Prostate gland (tissue), 2 donors: ENCODE results near the gene OLFML2B. TPM values are rescaled to one million over a fixed set of nuclear protein-coding genes. Genes with fewer than 3 reads are reported as not detected.
"Not testable (repeated sequence)": the region's sequence is repeated elsewhere in the genome, so short reads cannot be mapped to it uniquely, and the experiment has no call there.

Source experiments
- DNase-seq: peaks from one replicate; pipeline ENCODE4 v3.0.0-alpha.2; 2019; ENCODE audit warnings: low spot score
- H3K27ac ChIP-seq, 2 donors: fragments of 200-600 bp; sonication (generic); 2 replicates each; pipeline ENCODE4 v1.5.1; 2017 to 2019
- H3K27me3 ChIP-seq: fragments of 200-600 bp; sonication (generic); replicated peaks from 2 replicates; pipeline ENCODE4 v1.5.1; 2019; ENCODE audit not compliant: insufficient read depth
- H3K36me3 ChIP-seq, 2 donors: fragments of 200-600 bp; sonication (generic); 1 replicate in 1 of 2; 2 replicates in 1 of 2; pipeline versions ENCODE4 v1.5.1 to v1.8.1; 2017 to 2019
- H3K4me1 ChIP-seq: fragments of 200-600 bp; sonication (generic); replicated peaks from 2 replicates; pipeline ENCODE4 v1.5.1; 2019
- H3K4me3 ChIP-seq, 2 donors: fragments of 200-600 bp; sonication (generic); 2 replicates each; pipeline ENCODE4 v1.5.1; 2017 to 2019
- H3K9me3 ChIP-seq: fragments of 200-600 bp; sonication (generic); 2 replicates; pipeline ENCODE4 v1.5.1; 2017
- CTCF ChIP-seq, 4 experiments: fragments of 200-600 bp in 2 of 4; fragments of 450-650 bp in 2 of 4; sonication (generic) in 2 of 4; IDR thresholded peaks; 1 replicate in 3 of 4; 2 replicates in 1 of 4; pipeline ENCODE4 v1.5.1; 2016 to 2019; ENCODE audit warnings: antibody characterized with exemption in 4 of 4, mild to moderate bottlenecking in 2 of 4, moderate library complexity in 2 of 4
- POLR2A ChIP-seq: fragments of 450-650 bp; IDR thresholded peaks from one replicate; pipeline ENCODE4 v1.6.1; 2016; ENCODE audit warnings: antibody characterized with exemption, mild to moderate bottlenecking
- POLR2AphosphoS5 ChIP-seq: sonication (generic); formaldehyde crosslinking; IDR thresholded peaks from one replicate; pipeline ENCODE4 v1.6.1; 2017; ENCODE audit warnings: antibody characterized with exemption
- WGBS: methylation state at CpG from one replicate; pipeline ENCODE4 v1.1.5; 2018; 5-methylcytosine and 5-hydroxymethylcytosine counted together
- intact Hi-C: fragments of 100-400 bp; cut with DNase I; formaldehyde crosslinking; loops from one replicate; pipeline ENCODE4 v1.14.2; 2022
- total RNA-seq, 2 donors: library from RNA; depleted of rRNA; stranded (reverse); fragments of >200 nt; gene quantifications; one replicate each; pipeline ENCODE4 v1.1.0, GENCODE V29; 2016

Gene OLFML2B
- total RNA-seq, 2 donors from 2014 or later, result 3.2 to 29.7 TPM

DNA sequence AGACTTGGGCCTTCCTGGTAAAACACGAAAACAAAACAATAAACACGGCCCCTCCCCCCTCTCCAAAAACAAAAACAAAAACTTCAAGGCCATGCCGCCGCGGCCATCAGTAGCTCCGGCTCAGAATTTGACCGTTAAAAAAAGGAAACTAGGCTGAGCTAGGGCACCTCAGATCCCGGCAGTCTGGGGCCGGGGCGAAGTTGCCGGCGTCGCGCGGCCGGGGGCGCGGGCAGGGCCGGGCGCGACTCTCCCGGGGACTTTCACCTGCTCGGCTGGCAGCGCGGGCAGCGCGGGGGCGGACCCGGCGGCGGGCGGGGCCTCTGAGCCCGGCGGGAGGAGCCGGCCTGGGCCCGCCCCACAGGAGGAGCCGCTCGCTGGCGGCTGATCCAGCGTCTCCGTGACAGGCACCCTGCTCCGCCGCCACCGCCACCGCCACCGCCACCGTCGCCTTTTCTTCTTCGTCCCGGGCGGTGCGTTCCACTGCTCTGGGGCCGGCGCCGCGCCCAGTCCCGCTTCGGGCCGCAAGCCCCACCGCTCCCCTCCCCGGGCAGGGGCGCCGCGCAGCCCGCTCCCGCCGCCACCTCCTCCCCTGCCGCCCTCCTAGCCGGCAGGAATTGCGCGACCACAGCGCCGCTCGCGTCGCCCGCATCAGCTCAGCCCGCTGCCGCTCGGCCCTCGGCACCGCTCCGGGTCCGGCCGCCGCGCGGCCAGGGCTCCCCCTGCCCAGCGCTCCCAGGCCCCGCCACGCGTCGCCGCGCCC lies 45.8 kb upstream of the OLFML2B start, which contains the start of gene NOS1AP:
Gene NOS1AP, plus strand, starts transcription at position 358 of the 760 bp plus-strand sequence. CDS start 487 bp downstream, outside the sequence.
- Histone ChIP-seq H3K36me3 (no peaks in the 10 kb centered on the region), H3K9me3 (no peaks in the 10 kb centered on the region), H3K27ac (peak within 1 kb of the TSS; percentile 52 to 78), H3K27me3 (no peaks in the 10 kb centered on the region), H3K4me1 (no peaks in the 10 kb centered on the region), H3K4me3 (peak within 1 kb of the TSS; percentile 69 to 75)
- intact Hi-C loops, result no loop called here
- DNase-seq, result peak; percentile 86
- TF ChIP-seq POLR2A (peak; percentile 91), CTCF (IDR thresholded peaks at IDR 0.05) (no peak), POLR2AphosphoS5 (peak; percentile 14)
- 1% methylated on average over 72 of the region's 95 CpGs for WGBS

DNA sequence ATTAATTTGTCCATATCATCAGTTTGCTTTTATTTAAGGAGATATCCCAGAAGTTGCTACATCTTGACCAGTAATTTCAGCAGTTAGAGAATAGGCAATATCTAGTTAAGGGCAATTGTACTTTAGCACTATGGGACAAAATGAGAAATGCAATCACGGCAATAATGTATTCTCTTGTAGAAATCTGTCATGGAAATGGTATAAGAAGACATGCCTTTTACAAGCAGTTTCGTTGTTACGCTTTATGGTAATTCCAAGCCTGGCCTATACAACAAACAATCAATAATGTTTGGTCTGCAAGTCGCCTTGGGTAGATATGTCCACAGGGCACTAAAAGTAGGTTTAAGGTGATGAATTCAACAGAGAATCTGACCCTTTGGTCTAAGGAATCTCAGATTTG lies 44.6 kb upstream of the OLFML2B start:
- H3K4me3 ChIP-seq, result no peak overlapping the region
- no peaks in the 10 kb centered on the region for H3K36me3 ChIP-seq
- H3K4me1 ChIP-seq, result no peaks in the 10 kb centered on the region
- no peak for TF ChIP-seq POLR2A
- 95% methylated on average over 4 of the region's 4 CpGs for WGBS
- H3K9me3 ChIP-seq, result no peaks in the 10 kb centered on the region
- intact Hi-C loops, result no loop called here
- no peaks in the 10 kb centered on the region for H3K27me3 ChIP-seq
- H3K27ac ChIP-seq, result no peak overlapping the region
- DNase-seq, result no peak

DNA sequence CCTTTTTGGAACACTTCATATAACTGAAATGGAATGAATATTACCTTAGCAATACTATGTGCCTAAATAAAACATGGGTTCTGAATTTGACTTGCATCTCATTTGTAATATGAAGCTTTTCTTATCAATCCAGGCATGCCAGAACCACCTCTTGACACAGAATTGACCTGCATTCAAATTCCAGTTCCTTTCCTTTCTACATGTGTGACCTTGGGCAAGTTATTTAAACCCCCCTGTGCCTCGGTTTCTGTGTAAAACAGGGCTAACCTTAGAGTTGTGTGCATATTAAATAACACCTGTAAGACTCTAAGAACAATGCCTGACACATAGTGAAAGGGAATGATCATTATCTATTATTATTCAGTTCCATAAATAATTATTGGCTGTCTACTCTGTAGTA lies 43.8 kb upstream of the OLFML2B start:
- no peak for DNase-seq
- 63% methylated on average over 1 of the region's 1 CpG for WGBS
- no peaks in the 10 kb centered on the region for H3K9me3 ChIP-seq
- H3K4me1 ChIP-seq, result no peaks in the 10 kb centered on the region
- no peaks in the 10 kb centered on the region for H3K27me3 ChIP-seq
- TF ChIP-seq POLR2AphosphoS5 (no peak), POLR2A (no peak), CTCF (IDR thresholded peaks at IDR 0.05) (no peak)
- no peak overlapping the region for H3K4me3 ChIP-seq
- no peak overlapping the region for H3K27ac ChIP-seq
- intact Hi-C loops, result no loop called here
- no peaks in the 10 kb centered on the region for H3K36me3 ChIP-seq

- H3K27me3 ChIP-seq, H3K27ac ChIP-seq, H3K4me3 ChIP-seq, intact Hi-C loops, H3K36me3 ChIP-seq, H3K4me1 ChIP-seq, H3K9me3 ChIP-seq, DNase-seq: not testable (repeated sequence)
- WGBS, result 77% methylated on average over 4 of the region's 4 CpGs
Observed at GRCh38 chr1:162066836-162067235, 43.2 kb upstream of the OLFML2B start.

DNA sequence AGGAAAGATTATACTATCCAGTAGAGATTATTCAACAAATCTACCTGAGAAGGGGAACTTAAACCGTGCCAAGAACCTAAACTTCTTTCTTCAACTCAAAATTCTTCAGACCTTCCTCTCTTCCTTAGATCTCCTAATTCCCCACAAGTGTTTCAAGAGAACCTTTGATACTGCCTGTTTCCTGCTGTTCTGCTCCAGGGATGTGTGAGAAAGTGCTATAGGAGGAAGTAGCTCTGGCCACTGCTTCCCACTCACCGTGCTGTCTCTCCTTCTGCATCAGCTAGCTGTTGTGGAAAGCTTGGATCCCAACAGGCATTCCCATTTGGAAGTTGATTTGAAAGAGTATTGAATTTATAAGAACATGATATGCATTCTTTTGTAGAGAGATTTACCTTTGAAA lies 41.3 kb upstream of the OLFML2B start:
- Histone ChIP-seq H3K27ac (no peak overlapping the region), H3K4me1 (no peaks in the 10 kb centered on the region), H3K9me3 (no peaks in the 10 kb centered on the region), H3K36me3 (no peaks in the 10 kb centered on the region), H3K4me3 (no peak overlapping the region), H3K27me3 (no peaks in the 10 kb centered on the region)
- TF ChIP-seq POLR2AphosphoS5 (no peak), POLR2A (no peak), CTCF (IDR thresholded peaks at IDR 0.05) (no peak)
- 86% methylated on average over 2 of the region's 2 CpGs for WGBS
- intact Hi-C loops, result no loop called here
- DNase-seq, result no peak

GRCh38 chr1:162062542-162063015 lies 38.9 kb upstream of the OLFML2B start:
- intact Hi-C loops, result no loop called here
- H3K27ac ChIP-seq, result no peak overlapping the region
- TF ChIP-seq POLR2A (no peak), CTCF (IDR thresholded peaks at IDR 0.05) (no peak), POLR2AphosphoS5 (peak; percentile 17)
- 41% methylated on average over 4 of the region's 4 CpGs for WGBS
- no peaks in the 10 kb centered on the region for H3K9me3 ChIP-seq
- H3K36me3 ChIP-seq, result no peaks in the 10 kb centered on the region
- H3K4me1 ChIP-seq, result no peaks in the 10 kb centered on the region
- peak; percentile 19 for DNase-seq
- no peaks in the 10 kb centered on the region for H3K27me3 ChIP-seq
- H3K4me3 ChIP-seq, result no peak overlapping the region
